Measurements from ENCODE around the gene ZNF821.

- TF ChIP-seq REST (IDR thresholded peaks at IDR 0.05; ENCODE audit: low read depth, low read length) (no peak), CTCF (IDR thresholded peaks at IDR 0.05) (no peak), MAX (IDR thresholded peaks at IDR 0.05; ENCODE audit: low read depth) (no peak), RCOR1 (IDR thresholded peaks at IDR 0.05; ENCODE audit: low read length) (no peak), FOSL2 (IDR thresholded peaks at IDR 0.05; ENCODE audit: borderline replicate concordance, low read depth) (no peak), POLR2AphosphoS5 (IDR thresholded peaks at IDR 0.05; ENCODE audit: low read depth, low read length) (no peak), EP300 (IDR thresholded peaks at IDR 0.05; ENCODE audit: borderline replicate concordance in 1 of 2, low read depth in 1 of 2, low read length in 1 of 2) (no peak), PBX3 (IDR thresholded peaks at IDR 0.05) (no peak), TCF12 (IDR thresholded peaks at IDR 0.05) (no peak), MXI1 (IDR thresholded peaks at IDR 0.05; ENCODE audit: low read depth, low read length) (no peak), TEAD4 (IDR thresholded peaks at IDR 0.05; ENCODE audit: borderline replicate concordance, insufficient read depth) (no peak), NRF1 (IDR thresholded peaks at IDR 0.05; ENCODE audit: low read depth, low read length) (no peak), GABPA (IDR thresholded peaks at IDR 0.05; ENCODE audit: low read depth) (no peak), ELF1 (IDR thresholded peaks at IDR 0.05) (no peak)
Measured at GRCh38 chr16:71826533-71827017, 57.4 kb downstream of the ZNF821 start.

All from SK-N-SH (cell line).